Measurements from ENCODE around the gene DNM3. TPM values are rescaled to one million over a fixed set of nuclear protein-coding genes. Genes with fewer than 3 reads are reported as not detected.

The DNM3 gene
- total and polyA plus RNA-seq, 10 of the 15 experiments (the other 5 are each of a cell fraction or from before 2014, with no cell fraction given): 0.03 to 1.5 (median 0.08) TPM; not detected in 3

DNA sequence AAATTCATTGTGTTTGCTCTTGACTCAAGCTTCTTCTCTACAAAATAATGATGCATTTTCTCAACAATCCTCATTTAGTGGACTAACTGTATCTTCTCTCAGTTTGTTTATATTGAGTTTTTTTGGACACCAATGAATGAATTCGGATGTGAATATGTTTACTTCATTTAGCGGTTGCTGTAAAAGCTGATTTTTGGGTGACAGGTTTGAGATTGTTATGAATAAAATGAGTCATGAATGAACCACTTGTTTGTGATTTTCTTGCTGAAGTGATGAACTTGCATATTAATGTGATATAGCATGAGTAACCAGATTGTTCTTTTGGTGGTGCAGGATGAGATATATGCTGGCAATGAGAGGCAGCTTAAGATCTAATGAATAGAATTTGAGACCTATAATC lies 3.1 kb downstream of the DNM3 start:
- Histone ChIP-seq H3K9me3 (replicated peaks; ENCODE audit: control insufficient read depth, insufficient read depth, low read length) (no peaks in the 10 kb centered on the region; the same call in 2 of the 3 replicates), H3K27ac (ENCODE audit: control insufficient read depth, insufficient read depth) (no peak overlapping the region), H2AFZ (ENCODE audit: control insufficient read depth, low read depth, low read length) (no peak overlapping the region), H3K36me3 (ENCODE audit: control insufficient read depth in 2 of 2, insufficient read depth in 2 of 2, low read length in 1 of 2) (no peaks in the 10 kb centered on the region), H3K79me2 (ENCODE audit: control insufficient read depth, insufficient read depth, low read length) (no peaks in the 10 kb centered on the region), H3K27me3 (replicated peaks in 1 of 2; ENCODE audit: control insufficient read depth in 2 of 2, insufficient read depth in 2 of 2, low read length in 1 of 2) (peaks cover 2 to 8% of the 10 kb centered on the region in 2 experiments; a peak in 3 of 4 replicates), H3K4me2 (ENCODE audit: control insufficient read depth, insufficient read depth) (no peak overlapping the region), H3K4me1 (ENCODE audit: control insufficient read depth, insufficient read depth, low read length) (no peaks in the 10 kb centered on the region), H3K9ac (ENCODE audit: control insufficient read depth, insufficient read depth, low read length) (no peak overlapping the region), H3K4me3 (no peak overlapping the region), H4K20me1 (ENCODE audit: control insufficient read depth, insufficient read depth) (no peaks in the 10 kb centered on the region)
- WGBS (ENCODE audit: insufficient coverage, insufficient replicate concordance, low lambda C conversion rate, missing lambda C conversion rate): 79% methylated on average over 2 of the region's 2 CpGs
- no peak for FAIRE-seq
- TF ChIP-seq RCOR1 (conservative IDR thresholded peaks at IDR 0.05; ENCODE audit: low read depth, low read length) (no peak), HDAC6 (IDR thresholded peaks at IDR 0.05; ENCODE audit: unreplicated experiment) (no peak), RBBP5 (conservative IDR thresholded peaks at IDR 0.05) (no peak), MYB (IDR thresholded peaks at IDR 0.05; ENCODE audit: borderline replicate concordance, low read depth, low read length) (no peak)
- ATAC-seq: no peak
- RAD21 ChIA-PET (ENCODE audit: unreplicated experiment): no interaction called here
- no TSS peak for BruUV-seq (replicated peaks)
- SMC1A ChIA-PET (ENCODE audit: uncharacterized antibody, unreplicated experiment): no interaction called here
- POLR2A ChIA-PET: no interaction called here
- no peak for DNase-seq (ENCODE audit: low read depth, low spot score)
- CTCF ChIA-PET: interaction anchor here (1.0 to 1.6 kb wide), 4 partner anchors 10 to 158 kb away, joined by 3 to 4 read pairs (median 3); no protein-coding TSS in a partner anchor
- intact Hi-C loops (cut with micrococcal nuclease; ENCODE audit: unreplicated experiment) (no loop called here), in situ Hi-C loops (cut with MboI) (no loop called here)

DNA sequence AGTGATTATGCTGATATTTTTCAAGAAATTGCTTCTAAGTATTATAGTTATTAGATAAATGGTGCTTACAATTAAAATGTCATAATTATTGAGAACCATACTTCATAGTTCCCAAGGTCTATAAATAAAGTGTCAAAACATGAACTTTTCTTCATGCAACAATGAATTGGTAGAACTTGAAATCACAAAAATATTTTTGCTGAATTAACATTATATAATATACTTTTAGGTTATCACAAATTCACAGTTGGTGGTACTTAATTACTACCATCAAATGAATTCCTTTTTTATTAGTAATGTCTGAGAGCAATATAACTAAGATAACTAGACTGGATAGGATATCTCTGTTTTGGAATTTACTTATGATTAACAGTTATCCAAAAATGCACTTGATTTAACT lies 4.7 kb downstream of the DNM3 start:
- POLR2A ChIA-PET: no interaction called here
- H3K27ac ChIP-seq (ENCODE audit: control insufficient read depth, insufficient read depth): no peak overlapping the region
- DNase-seq (ENCODE audit: low read depth, low spot score) (no peak), FAIRE-seq (no peak), ATAC-seq (no peak)
- H3K4me1 ChIP-seq (ENCODE audit: control insufficient read depth, insufficient read depth, low read length): no peaks in the 10 kb centered on the region
- H3K79me2 ChIP-seq (ENCODE audit: control insufficient read depth, insufficient read depth, low read length): no peaks in the 10 kb centered on the region
- H3K4me3 ChIP-seq: no peak overlapping the region
- RAD21 ChIA-PET (ENCODE audit: unreplicated experiment): no interaction called here
- H3K4me2 ChIP-seq (ENCODE audit: control insufficient read depth, insufficient read depth): no peak overlapping the region
- CTCF ChIA-PET: no interaction called here
- no TSS peak for BruUV-seq (replicated peaks)
- intact Hi-C loops (cut with micrococcal nuclease; ENCODE audit: unreplicated experiment): no loop called here
- no peaks in the 10 kb centered on the region for H3K36me3 ChIP-seq (ENCODE audit: control insufficient read depth in 2 of 2, insufficient read depth in 2 of 2, low read length in 1 of 2)
- no peaks in the 10 kb centered on the region; the same call in 2 of the 3 replicates for H3K9me3 ChIP-seq (replicated peaks; ENCODE audit: control insufficient read depth, insufficient read depth, low read length)
- H4K20me1 ChIP-seq (ENCODE audit: control insufficient read depth, insufficient read depth): no peaks in the 10 kb centered on the region
- peaks cover 2 to 8% of the 10 kb centered on the region in 2 experiments; a peak in 3 of 4 replicates for H3K27me3 ChIP-seq (replicated peaks in 1 of 2; ENCODE audit: control insufficient read depth in 2 of 2, insufficient read depth in 2 of 2, low read length in 1 of 2)
- in situ Hi-C loops (cut with MboI): no loop called here
- no peak overlapping the region for H2AFZ ChIP-seq (ENCODE audit: control insufficient read depth, low read depth, low read length)
- SMC1A ChIA-PET (ENCODE audit: uncharacterized antibody, unreplicated experiment): no interaction called here
- no peak overlapping the region for H3K9ac ChIP-seq (ENCODE audit: control insufficient read depth, insufficient read depth, low read length)
- TF ChIP-seq NR2C1 (IDR thresholded peaks at IDR 0.05) (no peak), RAD21 (IDR thresholded peaks at IDR 0.05; ENCODE audit: insufficient read depth, low read depth, low read length) (no peak), RBBP5 (conservative IDR thresholded peaks at IDR 0.05) (no peak), TARDBP (IDR thresholded peaks at IDR 0.05; ENCODE audit: borderline replicate concordance) (no peak), ETV6 (conservative IDR thresholded peaks at IDR 0.05 in 1 of 2, IDR thresholded peaks at IDR 0.05 in 1 of 2; ENCODE audit: borderline replicate concordance in 1 of 2, low read depth in 1 of 2) (no peak), POLR2A (IDR thresholded peaks at IDR 0.05; ENCODE audit: low read depth, low read length) (no peak), PAX8 (IDR thresholded peaks at IDR 0.05) (no peak), FOXK2 (IDR thresholded peaks at IDR 0.05) (no peak), CBX5 (IDR thresholded peaks at IDR 0.05; ENCODE audit: low read depth) (no peak), RFX5 (IDR thresholded peaks at IDR 0.05; ENCODE audit: low read depth, low read length) (no peak), CHD2 (IDR thresholded peaks at IDR 0.05; ENCODE audit: borderline replicate concordance, low read depth, low read length) (no peak)
- TF ChIP-seq, protein P1, sequence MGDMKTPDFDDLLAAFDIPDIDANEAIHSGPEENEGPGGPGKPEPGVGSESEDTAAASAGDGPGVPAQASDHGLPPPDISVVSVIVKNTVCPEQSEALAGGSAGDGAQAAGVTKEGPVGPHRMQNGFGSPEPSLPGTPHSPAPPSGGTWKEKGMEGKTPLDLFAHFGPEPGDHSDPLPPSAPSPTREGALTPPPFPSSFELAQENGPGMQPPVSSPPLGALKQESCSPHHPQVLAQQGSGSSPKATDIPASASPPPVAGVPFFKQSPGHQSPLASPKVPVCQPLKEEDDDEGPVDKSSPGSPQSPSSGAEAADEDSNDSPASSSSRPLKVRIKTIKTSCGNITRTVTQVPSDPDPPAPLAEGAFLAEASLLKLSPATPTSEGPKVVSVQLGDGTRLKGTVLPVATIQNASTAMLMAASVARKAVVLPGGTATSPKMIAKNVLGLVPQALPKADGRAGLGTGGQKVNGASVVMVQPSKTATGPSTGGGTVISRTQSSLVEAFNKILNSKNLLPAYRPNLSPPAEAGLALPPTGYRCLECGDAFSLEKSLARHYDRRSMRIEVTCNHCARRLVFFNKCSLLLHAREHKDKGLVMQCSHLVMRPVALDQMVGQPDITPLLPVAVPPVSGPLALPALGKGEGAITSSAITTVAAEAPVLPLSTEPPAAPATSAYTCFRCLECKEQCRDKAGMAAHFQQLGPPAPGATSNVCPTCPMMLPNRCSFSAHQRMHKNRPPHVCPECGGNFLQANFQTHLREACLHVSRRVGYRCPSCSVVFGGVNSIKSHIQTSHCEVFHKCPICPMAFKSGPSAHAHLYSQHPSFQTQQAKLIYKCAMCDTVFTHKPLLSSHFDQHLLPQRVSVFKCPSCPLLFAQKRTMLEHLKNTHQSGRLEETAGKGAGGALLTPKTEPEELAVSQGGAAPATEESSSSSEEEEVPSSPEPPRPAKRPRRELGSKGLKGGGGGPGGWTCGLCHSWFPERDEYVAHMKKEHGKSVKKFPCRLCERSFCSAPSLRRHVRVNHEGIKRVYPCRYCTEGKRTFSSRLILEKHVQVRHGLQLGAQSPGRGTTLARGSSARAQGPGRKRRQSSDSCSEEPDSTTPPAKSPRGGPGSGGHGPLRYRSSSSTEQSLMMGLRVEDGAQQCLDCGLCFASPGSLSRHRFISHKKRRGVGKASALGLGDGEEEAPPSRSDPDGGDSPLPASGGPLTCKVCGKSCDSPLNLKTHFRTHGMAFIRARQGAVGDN (IDR thresholded peaks at IDR 0.05): no peak

Data from GM12878 (cell line).